WERI-Rb-1 (cell line): ENCODE data around the gene LRRN3.
"Not testable (repeated sequence)": the region's sequence is repeated elsewhere in the genome, so short reads cannot be mapped to it uniquely, and the experiment has no call there.

Experiments used
- DNase-seq: peaks from one replicate; pipeline ENCODE4 v3.0.0-alpha.2; 2020
- H3K27ac ChIP-seq: fragments of 250-450 bp; sonication (Bioruptor Pico); 2 replicates; pipeline ENCODE4 v1.5.1; 2020; ENCODE audit warnings: mild to moderate bottlenecking, moderate library complexity
- H3K27me3 ChIP-seq: fragments of 250-450 bp; sonication (Bioruptor Pico); 2 replicates; pipeline ENCODE4 v1.5.1; 2021; ENCODE audit warnings: mild to moderate bottlenecking, low read depth, moderate library complexity; ENCODE audit not compliant: insufficient read depth, severe bottlenecking
- H3K36me3 ChIP-seq: fragments of 250-450 bp; sonication (Bioruptor Pico); 2 replicates; pipeline ENCODE4 v1.5.1; 2020; ENCODE audit warnings: mild to moderate bottlenecking, moderate library complexity
- H3K4me3 ChIP-seq: 2 replicates; pipeline ENCODE4 v1.5.1; 2011; ENCODE audit warnings: low read depth, mild to moderate bottlenecking, control low read depth, low read length
- H3K9me3 ChIP-seq: fragments of 250-450 bp; sonication (Bioruptor Pico); 2 replicates; pipeline ENCODE4 v1.5.1; 2021; ENCODE audit warnings: mild to moderate bottlenecking, moderate library complexity; ENCODE audit not compliant: severe bottlenecking
- TF ChIP-seq, protein P1 (sequence below): IDR thresholded peaks from 2 replicates; pipeline ENCODE4 v1.5.1; 2011; ENCODE audit warnings: low read depth, mild to moderate bottlenecking, control low read depth, inconsistent platforms, low read length

The LRRN3 gene

GRCh38 chr7:111059833-111060232 is 31.1 kb upstream of the LRRN3 start:
- Histone ChIP-seq H3K4me3 (no peak overlapping the region), H3K27me3 (no peaks in the 10 kb centered on the region), H3K9me3 (peaks cover 4% of the 10 kb centered on the region), H3K27ac (no peak overlapping the region), H3K36me3 (no peaks in the 10 kb centered on the region)
- TF ChIP-seq, protein P1, sequence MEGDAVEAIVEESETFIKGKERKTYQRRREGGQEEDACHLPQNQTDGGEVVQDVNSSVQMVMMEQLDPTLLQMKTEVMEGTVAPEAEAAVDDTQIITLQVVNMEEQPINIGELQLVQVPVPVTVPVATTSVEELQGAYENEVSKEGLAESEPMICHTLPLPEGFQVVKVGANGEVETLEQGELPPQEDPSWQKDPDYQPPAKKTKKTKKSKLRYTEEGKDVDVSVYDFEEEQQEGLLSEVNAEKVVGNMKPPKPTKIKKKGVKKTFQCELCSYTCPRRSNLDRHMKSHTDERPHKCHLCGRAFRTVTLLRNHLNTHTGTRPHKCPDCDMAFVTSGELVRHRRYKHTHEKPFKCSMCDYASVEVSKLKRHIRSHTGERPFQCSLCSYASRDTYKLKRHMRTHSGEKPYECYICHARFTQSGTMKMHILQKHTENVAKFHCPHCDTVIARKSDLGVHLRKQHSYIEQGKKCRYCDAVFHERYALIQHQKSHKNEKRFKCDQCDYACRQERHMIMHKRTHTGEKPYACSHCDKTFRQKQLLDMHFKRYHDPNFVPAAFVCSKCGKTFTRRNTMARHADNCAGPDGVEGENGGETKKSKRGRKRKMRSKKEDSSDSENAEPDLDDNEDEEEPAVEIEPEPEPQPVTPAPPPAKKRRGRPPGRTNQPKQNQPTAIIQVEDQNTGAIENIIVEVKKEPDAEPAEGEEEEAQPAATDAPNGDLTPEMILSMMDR, result no peak
- DNase-seq, result no peak

DNA sequence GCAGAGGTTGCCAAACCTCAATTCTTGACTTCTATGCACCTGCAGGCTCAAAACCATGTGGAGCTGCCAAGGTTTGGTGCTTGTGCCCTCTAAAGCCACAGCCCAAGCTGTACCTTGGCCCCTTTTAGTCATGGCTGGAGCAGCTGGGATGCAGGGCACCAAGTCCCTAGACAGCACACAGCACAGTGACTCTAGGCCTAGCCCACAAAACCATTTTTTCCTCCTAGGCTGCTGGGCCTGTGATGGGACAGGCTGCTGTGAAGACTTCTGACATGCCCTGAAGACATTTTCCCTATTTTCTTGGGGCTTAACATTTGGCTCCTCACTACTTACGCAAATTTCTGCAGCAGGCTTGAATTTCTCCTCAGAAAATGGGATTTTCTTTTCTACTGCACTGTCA is 27.8 kb upstream of the LRRN3 start:
- TF ChIP-seq, protein P1, result no peak
- Histone ChIP-seq H3K36me3 (no peaks in the 10 kb centered on the region), H3K4me3 (no peak overlapping the region), H3K27ac (no peak overlapping the region), H3K9me3 (peaks cover 4% of the 10 kb centered on the region), H3K27me3 (no peaks in the 10 kb centered on the region)
- no peak for DNase-seq

DNA sequence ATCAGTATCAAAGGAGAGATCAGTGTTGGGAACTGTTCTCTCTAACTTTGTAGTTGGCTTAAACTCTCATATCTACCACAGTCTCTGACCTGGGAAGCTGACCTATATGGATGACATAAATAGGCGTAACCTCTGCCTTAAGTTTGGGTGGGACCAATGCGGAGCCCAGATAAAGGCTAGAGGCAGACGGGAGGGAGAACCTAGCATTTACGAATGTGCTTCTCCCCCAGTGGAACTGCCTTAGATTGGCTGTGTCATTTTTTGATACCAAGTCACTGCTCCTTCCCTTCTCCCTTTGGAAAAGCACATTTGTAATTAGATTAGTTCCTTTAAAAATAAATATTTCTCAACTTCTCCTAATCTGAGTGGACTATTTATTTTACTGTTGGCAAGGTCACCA is 23.7 kb upstream of the LRRN3 start:
- H3K9me3 ChIP-seq, result peaks cover 4% of the 10 kb centered on the region
- H3K27me3 ChIP-seq, result no peaks in the 10 kb centered on the region
- TF ChIP-seq, protein P1, result no peak
- no peak for DNase-seq
- no peaks in the 10 kb centered on the region for H3K36me3 ChIP-seq
- H3K4me3 ChIP-seq, result no peak overlapping the region
- no peak overlapping the region for H3K27ac ChIP-seq

GRCh38 chr7:111067682-111068081 is 23.2 kb upstream of the LRRN3 start:
- H3K4me3 ChIP-seq, result no peak overlapping the region
- TF ChIP-seq, protein P1, result no peak
- DNase-seq, result no peak
- H3K9me3 ChIP-seq, result peaks cover 2% of the 10 kb centered on the region
- no peaks in the 10 kb centered on the region for H3K36me3 ChIP-seq
- no peak overlapping the region for H3K27ac ChIP-seq
- H3K27me3 ChIP-seq, result no peaks in the 10 kb centered on the region

- no peaks in the 10 kb centered on the region for H3K27me3 ChIP-seq
- H3K9me3 ChIP-seq, result no peaks in the 10 kb centered on the region
- H3K27ac ChIP-seq, result no peak overlapping the region
- TF ChIP-seq, protein P1, result no peak
- H3K4me3 ChIP-seq, result no peak overlapping the region
- H3K36me3 ChIP-seq, result no peaks in the 10 kb centered on the region
- no peak for DNase-seq
Observed at GRCh38 chr7:111068618-111069017, 22.3 kb upstream of the LRRN3 start.

- DNase-seq, result no peak
- TF ChIP-seq, protein P1, result no peak
- Histone ChIP-seq H3K9me3 (no peaks in the 10 kb centered on the region), H3K27me3 (no peaks in the 10 kb centered on the region), H3K4me3 (no peak overlapping the region), H3K27ac (no peak overlapping the region), H3K36me3 (no peaks in the 10 kb centered on the region)
Observed at GRCh38 chr7:111071556-111071955, 19.4 kb upstream of the LRRN3 start.

DNA sequence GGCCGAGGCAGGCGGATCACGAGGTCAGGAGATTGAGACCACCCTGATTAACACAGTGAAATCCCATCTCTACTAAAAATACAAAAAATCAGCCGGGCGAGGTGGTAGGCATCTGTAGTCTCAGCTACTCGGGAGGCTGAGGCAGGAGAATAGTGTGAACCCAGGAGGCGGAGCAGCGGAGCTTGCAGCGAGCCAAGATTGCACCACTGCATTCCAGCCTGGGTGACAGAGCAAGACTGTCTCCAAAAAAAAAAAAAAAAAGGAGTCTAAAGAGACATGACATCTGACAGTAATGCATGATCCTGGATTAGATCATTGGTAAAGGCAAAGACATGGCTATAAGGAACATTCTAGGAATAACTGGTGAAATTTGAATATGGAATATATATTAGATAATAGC is 18.3 kb upstream of the LRRN3 start:
- DNase-seq, result not testable (repeated sequence)

More for the DNA sequence above, 18.3 kb upstream of the LRRN3 start:
- H3K36me3 ChIP-seq, H3K9me3 ChIP-seq, H3K27ac ChIP-seq, H3K4me3 ChIP-seq, H3K27me3 ChIP-seq: not testable (repeated sequence)
